Activated naive CD8-positive, alpha-beta T cell (primary cell): ENCODE results near the gene FADS6.

Source experiments
- H3K27ac Mint-ChIP-seq: one replicate; pipeline ENCODE4 v1.8.0; 2021; ENCODE audit warnings: mixed read lengths
- H3K27me3 Mint-ChIP-seq: one replicate; pipeline ENCODE4 v1.8.0; 2021; ENCODE audit warnings: mixed read lengths
- H3K36me3 Mint-ChIP-seq: one replicate; pipeline ENCODE4 v1.8.0; 2021; ENCODE audit warnings: mixed read lengths
- H3K4me1 Mint-ChIP-seq: one replicate; pipeline ENCODE4 v1.8.0; 2021; ENCODE audit warnings: low read depth, mixed read lengths
- H3K4me3 Mint-ChIP-seq: one replicate; pipeline ENCODE4 v1.8.0; 2021; ENCODE audit warnings: mild to moderate bottlenecking, mixed read lengths
- H3K9me3 Mint-ChIP-seq: one replicate; pipeline ENCODE4 v1.8.0; 2021; ENCODE audit warnings: low read depth, mixed read lengths

Gene FADS6

DNA sequence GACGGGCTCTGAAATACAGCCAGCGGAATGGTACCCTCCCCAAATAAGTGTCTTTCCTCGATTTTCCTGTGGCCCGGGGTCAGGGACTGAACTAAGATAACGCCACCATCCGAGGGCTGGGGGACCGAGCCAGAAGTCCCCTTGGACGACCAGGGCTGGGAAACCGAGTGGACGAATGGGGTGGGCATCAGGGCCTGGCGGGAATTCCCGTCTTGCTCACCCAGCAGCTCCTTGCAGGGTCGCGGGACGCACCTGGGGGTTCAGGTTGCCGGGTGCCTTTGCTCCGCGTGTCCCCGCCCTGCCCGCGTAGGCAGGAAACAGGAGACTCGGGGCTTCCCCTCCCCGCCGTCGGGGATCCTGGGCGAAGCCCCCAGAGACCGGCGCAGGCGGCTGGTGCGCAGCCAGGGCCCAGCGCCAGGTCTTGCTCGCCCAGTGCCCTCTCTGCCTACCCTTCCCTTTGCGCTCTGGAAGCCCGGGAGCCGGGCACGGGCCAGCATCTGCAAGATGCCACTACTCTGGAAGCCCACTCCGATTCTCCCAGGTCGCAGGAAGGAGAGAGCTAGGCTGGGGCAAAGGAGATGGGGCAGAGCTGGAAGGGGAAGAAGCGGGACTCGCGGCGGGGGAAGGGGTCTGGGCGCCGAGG, 33.1 kb downstream of the FADS6 start:
- H3K36me3 Mint-ChIP-seq: peaks cover 5% of the 10 kb centered on the region
- H3K9me3 Mint-ChIP-seq: no peaks in the 10 kb centered on the region
- H3K27ac Mint-ChIP-seq: no peak overlapping the region
- H3K4me3 Mint-ChIP-seq: peak overlapping the region; percentile 75
- H3K4me1 Mint-ChIP-seq: peaks cover 12% of the 10 kb centered on the region
- peaks cover 20% of the 10 kb centered on the region for H3K27me3 Mint-ChIP-seq

DNA sequence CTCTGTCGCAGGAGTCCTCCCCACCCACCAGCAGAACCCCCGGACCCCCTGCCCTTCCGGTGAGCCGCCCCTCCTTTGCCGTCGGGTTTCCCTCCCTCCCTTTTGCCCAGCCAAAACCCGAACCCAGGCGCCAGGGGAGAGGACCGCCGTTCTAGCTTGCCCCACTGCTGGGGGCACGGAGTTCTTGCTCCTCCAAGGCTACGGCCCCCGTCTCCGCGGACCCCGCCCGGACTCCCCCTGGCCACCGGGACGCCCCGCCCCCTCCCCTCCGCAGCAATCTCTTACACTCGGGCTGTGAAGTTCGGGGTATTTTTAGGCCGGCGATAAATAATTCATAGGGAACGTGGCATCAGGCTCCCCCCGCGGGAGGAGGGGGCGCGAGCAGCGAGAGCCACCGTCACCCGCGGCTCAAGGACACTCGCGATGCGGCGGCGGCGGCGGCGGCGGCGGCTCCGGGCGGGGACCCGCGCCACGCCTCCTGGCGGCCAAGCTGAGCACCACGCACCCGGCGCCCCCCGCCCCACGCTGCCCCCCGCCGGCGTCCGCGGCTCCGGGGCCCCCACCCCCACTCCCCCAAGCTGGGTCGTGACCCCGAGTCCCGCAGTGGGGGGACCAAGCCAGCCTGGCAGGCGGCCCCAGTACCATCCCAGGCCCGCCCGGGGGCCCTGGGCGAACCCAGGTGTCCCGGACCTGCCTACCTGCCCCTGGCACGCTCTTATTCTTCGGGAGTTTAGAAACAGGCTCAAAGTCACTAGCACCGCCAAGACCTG, 33.8 kb downstream of the FADS6 start, which contains the start of gene GRIN2C:
TSS of gene GRIN2C (minus strand) at position 427 of the 770 bp plus-strand sequence. CDS start 4,793 bp downstream, outside the sequence.
- H3K4me1 Mint-ChIP-seq: peaks cover 8% of the 10 kb centered on the region
- H3K9me3 Mint-ChIP-seq: no peaks in the 10 kb centered on the region
- no peaks in the 10 kb centered on the region for H3K36me3 Mint-ChIP-seq
- peak within 1 kb of the TSS; percentile 75 for H3K4me3 Mint-ChIP-seq
- H3K27ac Mint-ChIP-seq: no peak within 1 kb of the TSS
- H3K27me3 Mint-ChIP-seq: peaks cover 24% of the 10 kb centered on the region

DNA sequence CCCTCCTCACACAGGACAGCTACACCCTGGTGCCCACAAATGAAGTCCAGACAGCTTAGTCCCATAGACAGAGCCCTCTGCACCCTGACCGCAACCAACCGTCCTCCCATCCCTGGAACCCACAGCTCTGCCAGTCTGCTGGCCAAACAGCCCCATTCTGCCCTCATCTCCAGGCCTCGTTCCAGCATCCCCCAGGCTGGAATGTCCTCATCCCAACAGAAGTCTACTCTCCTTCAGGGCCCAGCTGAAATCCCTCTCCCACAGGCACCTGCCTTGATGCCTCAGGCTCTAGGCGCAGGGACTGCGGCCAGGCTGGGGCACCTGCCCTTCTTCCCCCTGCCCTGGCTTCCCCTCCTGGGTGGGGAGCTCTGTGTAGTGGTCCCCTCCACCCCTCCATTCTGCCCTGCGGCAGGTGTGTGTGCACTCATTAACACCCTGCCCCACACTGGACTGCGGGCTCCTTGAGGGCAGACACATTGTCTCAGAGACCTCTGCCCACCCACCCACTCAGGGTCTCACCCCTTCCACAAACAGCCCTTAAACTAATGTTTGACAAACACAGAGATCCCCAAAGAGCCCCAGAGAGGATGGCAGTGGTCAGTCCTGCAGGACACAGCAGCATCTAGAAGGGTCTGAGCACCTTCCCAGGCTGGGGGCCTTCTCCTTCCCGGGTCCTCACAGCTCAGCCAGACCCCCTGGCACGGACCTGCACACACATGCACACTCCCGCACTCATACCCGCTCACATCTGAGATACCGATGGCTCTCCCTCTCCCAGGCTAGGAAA, 34.6 kb downstream of the FADS6 start:
- H3K27ac Mint-ChIP-seq: no peak overlapping the region
- H3K27me3 Mint-ChIP-seq: peaks cover 24% of the 10 kb centered on the region

DNA sequence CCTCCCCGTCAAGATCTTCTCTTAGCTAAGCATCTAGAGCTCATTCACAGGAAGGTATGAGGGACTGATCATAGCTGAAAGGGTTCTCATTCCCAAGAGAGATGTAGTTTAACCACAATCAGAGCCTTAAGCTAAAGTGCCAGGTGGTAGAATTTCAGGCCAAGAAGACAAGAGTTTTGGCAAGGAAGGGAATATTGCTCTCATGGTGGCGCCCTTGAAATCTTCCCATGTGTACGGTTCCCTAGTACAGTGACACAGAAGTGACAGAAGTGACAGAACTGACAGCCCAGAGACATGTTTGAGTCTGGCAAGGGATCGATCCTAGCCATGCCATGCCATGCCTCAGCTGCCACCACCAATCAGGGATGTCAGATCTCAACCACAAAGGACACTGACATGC, 36.2 kb downstream of the FADS6 start:
- Mint-ChIP-seq H3K4me3 (no peak overlapping the region), H3K27me3 (peaks cover 27% of the 10 kb centered on the region), H3K27ac (no peak overlapping the region), H3K9me3 (no peaks in the 10 kb centered on the region), H3K36me3 (no peaks in the 10 kb centered on the region), H3K4me1 (peaks cover 20% of the 10 kb centered on the region)

More for the DNA sequence above, 34.6 kb downstream of the FADS6 start:
- Mint-ChIP-seq H3K9me3 (no peaks in the 10 kb centered on the region), H3K4me1 (peaks cover 10% of the 10 kb centered on the region), H3K36me3 (no peaks in the 10 kb centered on the region), H3K4me3 (peak overlapping the region; percentile 64)

GRCh38 chr17:74856112-74856511, 37.3 kb downstream of the FADS6 start:
- peaks cover under 1% of the 10 kb centered on the region for H3K36me3 Mint-ChIP-seq
- peaks cover 28% of the 10 kb centered on the region for H3K27me3 Mint-ChIP-seq
- no peak overlapping the region for H3K27ac Mint-ChIP-seq
- H3K4me3 Mint-ChIP-seq: no peak overlapping the region
- H3K9me3 Mint-ChIP-seq: no peaks in the 10 kb centered on the region
- H3K4me1 Mint-ChIP-seq: peaks cover 19% of the 10 kb centered on the region

GRCh38 chr17:74855323-74855722, 38.1 kb downstream of the FADS6 start:
- peaks cover 21% of the 10 kb centered on the region for H3K4me1 Mint-ChIP-seq
- H3K27me3 Mint-ChIP-seq: peaks cover 31% of the 10 kb centered on the region
- peaks cover 2% of the 10 kb centered on the region for H3K36me3 Mint-ChIP-seq
- H3K9me3 Mint-ChIP-seq: no peaks in the 10 kb centered on the region
- H3K4me3 Mint-ChIP-seq: no peak overlapping the region
- H3K27ac Mint-ChIP-seq: no peak overlapping the region

- Mint-ChIP-seq H3K9me3 (no peaks in the 10 kb centered on the region), H3K4me1 (peaks cover 18% of the 10 kb centered on the region), H3K27me3 (peaks cover 31% of the 10 kb centered on the region), H3K36me3 (peaks cover 2% of the 10 kb centered on the region), H3K27ac (no peak overlapping the region), H3K4me3 (no peak overlapping the region)
Observed at GRCh38 chr17:74854792-74855191, 38.6 kb downstream of the FADS6 start.

DNA sequence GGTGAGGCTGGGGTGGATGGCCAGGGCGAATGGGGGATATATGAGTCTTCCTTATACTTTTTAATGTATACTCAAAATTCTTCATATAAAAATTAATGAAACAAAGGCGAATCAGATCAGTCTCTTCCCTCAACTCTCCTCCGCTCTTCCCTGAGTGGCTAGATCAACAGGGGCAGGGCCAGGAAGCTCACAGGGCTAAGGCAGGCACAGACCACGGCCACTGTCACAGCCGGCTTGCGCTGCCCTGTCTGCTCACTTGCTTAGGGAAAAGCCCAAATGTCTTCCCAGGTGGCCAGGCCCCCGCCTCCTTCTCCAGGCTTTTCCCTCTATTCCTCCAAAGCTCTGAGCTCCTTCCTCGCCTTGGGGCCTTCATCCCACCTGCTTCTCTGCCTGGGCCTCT, 39.8 kb downstream of the FADS6 start:
- Mint-ChIP-seq H3K27ac (no peak overlapping the region), H3K4me3 (peak overlapping the region; percentile 58)

DNA sequence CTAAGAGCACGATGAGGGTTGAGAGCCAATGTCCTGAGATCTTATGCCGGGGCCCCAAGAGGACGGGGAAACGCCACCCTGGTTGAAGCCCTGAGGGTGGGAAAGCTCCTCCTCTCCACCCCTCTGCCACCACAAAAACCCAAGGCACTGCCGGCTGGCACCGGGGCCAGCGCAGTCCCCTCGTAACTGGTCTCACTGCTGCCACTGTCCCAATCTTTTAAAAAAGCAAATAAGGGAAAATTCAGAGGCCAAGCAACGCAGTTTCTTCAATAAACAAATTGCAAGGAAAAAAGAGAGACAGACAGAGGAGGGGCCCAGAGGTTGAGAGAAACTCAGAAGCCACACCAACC, 40.4 kb downstream of the FADS6 start:
- Mint-ChIP-seq H3K4me3 (peak overlapping the region; percentile 78), H3K27me3 (peaks cover 23% of the 10 kb centered on the region), H3K27ac (no peak overlapping the region), H3K36me3 (peaks cover 2% of the 10 kb centered on the region), H3K9me3 (no peaks in the 10 kb centered on the region), H3K4me1 (peaks cover 15% of the 10 kb centered on the region)

More for the DNA sequence above, 39.8 kb downstream of the FADS6 start:
- Mint-ChIP-seq H3K27me3 (peaks cover 25% of the 10 kb centered on the region), H3K9me3 (no peaks in the 10 kb centered on the region), H3K4me1 (peaks cover 15% of the 10 kb centered on the region), H3K36me3 (peaks cover 2% of the 10 kb centered on the region)

- Mint-ChIP-seq H3K4me1 (peaks cover 15% of the 10 kb centered on the region), H3K27ac (no peak overlapping the region), H3K4me3 (peak overlapping the region; percentile 78), H3K9me3 (no peaks in the 10 kb centered on the region), H3K36me3 (peaks cover 2% of the 10 kb centered on the region), H3K27me3 (peaks cover 18% of the 10 kb centered on the region)
Observed at GRCh38 chr17:74852237-74853047, 41.0 kb downstream of the FADS6 start.

DNA sequence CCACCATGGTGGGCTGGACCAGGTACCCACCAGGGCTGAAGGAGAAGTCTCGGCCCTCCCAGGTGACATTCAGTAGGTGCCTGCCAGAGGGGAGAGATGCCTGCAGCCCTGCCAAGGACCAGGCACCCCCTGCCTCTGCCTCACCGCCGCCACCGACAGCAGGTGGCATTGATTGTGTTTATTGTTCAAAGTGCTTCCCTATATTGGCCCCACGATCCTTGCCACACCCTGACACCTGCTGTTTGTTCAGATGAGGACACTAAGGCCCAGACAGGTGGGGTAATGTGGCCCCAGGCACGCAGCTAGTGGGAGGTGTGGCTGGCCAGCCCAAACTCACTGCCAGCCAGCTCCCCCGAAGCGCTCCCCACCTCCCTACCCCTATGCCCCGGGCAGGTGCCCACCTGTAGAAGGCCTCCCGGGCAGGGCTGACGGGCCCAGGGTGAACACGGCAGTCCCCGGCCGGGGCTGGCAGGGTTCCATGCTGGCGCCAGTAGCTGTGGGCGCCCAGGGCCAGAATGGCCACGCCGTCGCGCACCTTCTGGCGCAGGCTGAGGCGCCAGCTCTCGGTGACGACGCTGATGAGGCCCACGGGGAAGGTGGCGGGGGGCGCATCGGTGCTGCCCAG, 41.7 kb downstream of the FADS6 start:
- Mint-ChIP-seq H3K27ac (no peak overlapping the region), H3K27me3 (peaks cover 18% of the 10 kb centered on the region)

GRCh38 chr17:74850914-74851313, 42.5 kb downstream of the FADS6 start:
- no peak overlapping the region for H3K27ac Mint-ChIP-seq
- H3K9me3 Mint-ChIP-seq: no peaks in the 10 kb centered on the region
- H3K27me3 Mint-ChIP-seq: peaks cover 14% of the 10 kb centered on the region
- H3K4me3 Mint-ChIP-seq: peak overlapping the region; percentile 44
- peaks cover 2% of the 10 kb centered on the region for H3K36me3 Mint-ChIP-seq
- H3K4me1 Mint-ChIP-seq: peaks cover 15% of the 10 kb centered on the region

More for the DNA sequence above, 41.7 kb downstream of the FADS6 start:
- Mint-ChIP-seq H3K9me3 (no peaks in the 10 kb centered on the region), H3K4me1 (peaks cover 15% of the 10 kb centered on the region), H3K4me3 (no peak overlapping the region), H3K36me3 (peaks cover 2% of the 10 kb centered on the region)

- Mint-ChIP-seq H3K4me1 (peaks cover 15% of the 10 kb centered on the region), H3K27me3 (peaks cover 11% of the 10 kb centered on the region)
Observed at GRCh38 chr17:74850310-74850709, 43.1 kb downstream of the FADS6 start.

More at GRCh38 chr17:74850310-74850709, 43.1 kb downstream of the FADS6 start:
- no peaks in the 10 kb centered on the region for H3K9me3 Mint-ChIP-seq
- H3K27ac Mint-ChIP-seq: no peak overlapping the region
- H3K4me3 Mint-ChIP-seq: no peak overlapping the region
- H3K36me3 Mint-ChIP-seq: peaks cover 2% of the 10 kb centered on the region
